H1 (cell line): ENCODE results near the gene THAP10. TPM values are rescaled to one million over a fixed set of nuclear protein-coding genes. Genes with fewer than 3 reads are reported as not detected.

ENCODE experiments used
- CTCF ChIA-PET: fragments of 300-600 bp; sonication (Branson Sonifier 250); formaldehyde crosslinking; loops from one replicate; lab custom pipeline; 2021; ENCODE audit not compliant: partially characterized antibody; lab: Charles Lee
- POLR2A ChIA-PET: fragments of 300-600 bp; sonication (Branson Sonifier 250); formaldehyde crosslinking; loops from one replicate; lab custom pipeline; 2021; ENCODE audit warnings: inconsistent platforms; ENCODE audit not compliant: partially characterized antibody; lab: Charles Lee
- DNase-seq, 2 experiments: peaks; one replicate each; pipeline versions ENCODE4 v3.0.0 to v3.0.0-alpha.2; 2010 to 2022; ENCODE audit warnings: low spot score in 2 of 2, low read depth in 1 of 2, mixed read lengths in 1 of 2
- FAIRE-seq: peaks from 2 replicates; lab custom pipeline; 2011; peaks lifted over from hg19 to GRCh38; lab: Jason Lieb, UNC
- H2AFZ ChIP-seq: 2 replicates; pipeline ENCODE4 v1.8.1; 2012; ENCODE audit warnings: low read length, inconsistent platforms
- H2AK5ac ChIP-seq: 2 replicates; pipeline ENCODE4 v1.6.1; 2013; ENCODE audit warnings: low read depth, low read length
- H2BK120ac ChIP-seq: replicated peaks from 2 replicates; pipeline ENCODE3; 2013; ENCODE audit warnings: low read depth, low read length, inconsistent platforms
- H2BK12ac ChIP-seq: 2 replicates; pipeline ENCODE4 v1.6.1; 2013; ENCODE audit warnings: low read depth, low read length
- H2BK15ac ChIP-seq: 2 replicates; pipeline ENCODE4 v1.6.1; 2013; ENCODE audit warnings: low read length
- H2BK20ac ChIP-seq: 2 replicates; pipeline ENCODE4 v1.6.1; 2013; ENCODE audit warnings: low read length
- H2BK5ac ChIP-seq: 2 replicates; pipeline ENCODE4 v1.6.1; 2013; ENCODE audit warnings: low read depth, low read length
- H3K14ac ChIP-seq: 2 replicates; pipeline ENCODE4 v1.6.1; 2013; ENCODE audit warnings: inconsistent platforms; ENCODE audit not compliant: insufficient read length
- H3K18ac ChIP-seq: 2 replicates; pipeline ENCODE4 v1.6.1; 2013; ENCODE audit warnings: low read length; ENCODE audit errors: extremely low read depth
- H3K23ac ChIP-seq: 2 replicates; pipeline ENCODE4 v1.6.1; 2013; ENCODE audit warnings: inconsistent platforms; ENCODE audit not compliant: insufficient read length
- H3K23me2 ChIP-seq: 2 replicates; pipeline ENCODE4 v1.6.1; 2013; ENCODE audit warnings: low read depth, low read length
- H3K27ac ChIP-seq: 2 replicates; pipeline ENCODE4 v1.6.1; 2011; ENCODE audit warnings: low read depth, low read length, inconsistent platforms
- H3K27me3 ChIP-seq, 4 experiments: replicated peaks in 1 of 4; 1 replicate in 1 of 4; 2 replicates in 3 of 4; pipeline versions ENCODE4 v1.6.1 to v1.8.1; 2011 to 2013; ENCODE audit warnings: low read length in 3 of 4, mild to moderate bottlenecking in 3 of 4, inconsistent platforms in 2 of 4, mixed read lengths in 2 of 4, moderate library complexity in 1 of 4; ENCODE audit not compliant: control insufficient read depth in 3 of 4, insufficient read depth in 3 of 4; ENCODE audit errors: extremely low read depth in 1 of 4
- H3K36me3 ChIP-seq, 4 experiments: 2 replicates each; pipeline versions ENCODE4 v1.6.1 to v1.8.1; 2011 to 2013; ENCODE audit warnings: mild to moderate bottlenecking in 4 of 4, low read length in 3 of 4, moderate library complexity in 2 of 4, control low read depth in 1 of 4, inconsistent platforms in 1 of 4; ENCODE audit not compliant: insufficient read depth in 4 of 4, control insufficient read depth in 2 of 4
- H3K4ac ChIP-seq: replicated peaks from 2 replicates; pipeline ENCODE3; 2013; ENCODE audit warnings: low read length, low read depth, mixed read lengths, inconsistent platforms; ENCODE audit not compliant: insufficient read length
- H3K4me1 ChIP-seq, 4 experiments: replicated peaks in 1 of 4; 1 replicate in 1 of 4; 2 replicates in 3 of 4; pipeline versions ENCODE4 v1.6.1 to v1.8.1; 2011 to 2013; ENCODE audit warnings: low read length in 3 of 4, inconsistent platforms in 2 of 4, mixed read lengths in 1 of 4; ENCODE audit not compliant: insufficient read depth in 4 of 4, control insufficient read depth in 3 of 4
- H3K4me2 ChIP-seq, 2 experiments: 2 replicates each; pipeline versions ENCODE4 v1.6.1 to v1.8.1; 2011 to 2013; ENCODE audit warnings: low read depth in 2 of 2, low read length in 2 of 2, control low read depth in 1 of 2, inconsistent platforms in 1 of 2, mild to moderate bottlenecking in 1 of 2; ENCODE audit not compliant: insufficient read depth in 1 of 2
- H3K4me3 ChIP-seq, 4 experiments: fragments of 200-600, 300-600 bp in 1 of 4; sonication (generic), shearing (Covaris generic), sonication (Bioruptor Twin) in 1 of 4; 2 replicates each; pipeline versions ENCODE4 v1.5.1 to v1.8.1; 2011 to 2016; ENCODE audit warnings: low read length in 4 of 4, low read depth in 3 of 4, control low read depth in 2 of 4, inconsistent platforms in 2 of 4, mild to moderate bottlenecking in 2 of 4, mixed read lengths in 1 of 4, moderate library complexity in 1 of 4; ENCODE audit not compliant: insufficient read depth in 2 of 4; ENCODE audit errors: extremely low read depth in 1 of 4
- H3K56ac ChIP-seq: replicated peaks from 2 replicates; pipeline ENCODE3; 2013; ENCODE audit warnings: low read depth, mild to moderate bottlenecking, mixed read lengths, low read length, inconsistent platforms; ENCODE audit not compliant: insufficient read length
- H3K79me1 ChIP-seq: 2 replicates; pipeline ENCODE4 v1.6.1; 2013; ENCODE audit warnings: low read depth, low read length, control low read depth
- H3K79me2 ChIP-seq, 2 experiments: 2 replicates each; pipeline versions ENCODE4 v1.6.1 to v1.8.1; 2012 to 2013; ENCODE audit warnings: low read length in 2 of 2, mild to moderate bottlenecking in 2 of 2, inconsistent platforms in 1 of 2; ENCODE audit not compliant: insufficient read depth in 2 of 2, control insufficient read depth in 1 of 2
- H3K9ac ChIP-seq, 4 experiments: replicated peaks in 1 of 4; 1 replicate in 1 of 4; 2 replicates in 3 of 4; pipeline versions ENCODE4 v1.6.1 to v1.8.1; 2011 to 2013; ENCODE audit warnings: low read depth in 3 of 4, low read length in 3 of 4, control low read depth in 2 of 4, mild to moderate bottlenecking in 2 of 4, moderate library complexity in 2 of 4, inconsistent platforms in 1 of 4; ENCODE audit errors: extremely low read depth in 1 of 4
- H3K9me3 ChIP-seq, 2 experiments: 2 replicates each; pipeline versions ENCODE4 v1.6.1 to v1.8.1; 2012 to 2013; ENCODE audit warnings: mild to moderate bottlenecking in 2 of 2, moderate library complexity in 2 of 2, control low read depth in 1 of 2, inconsistent platforms in 1 of 2, low read depth in 1 of 2, low read length in 1 of 2, mixed read lengths in 1 of 2; ENCODE audit not compliant: insufficient read depth in 2 of 2
- H4K20me1 ChIP-seq, 2 experiments: replicated peaks in 1 of 2; 2 replicates each; pipeline versions ENCODE3 to v1.8.1; 2011 to 2013; ENCODE audit warnings: inconsistent platforms in 2 of 2, low read length in 2 of 2, mild to moderate bottlenecking in 1 of 2; ENCODE audit not compliant: insufficient read depth in 2 of 2, control insufficient read depth in 1 of 2
- H4K5ac ChIP-seq: 2 replicates; pipeline ENCODE4 v1.6.1; 2013; ENCODE audit warnings: low read length, low read depth, mixed read lengths, inconsistent platforms; ENCODE audit not compliant: insufficient read length
- H4K8ac ChIP-seq: 2 replicates; pipeline ENCODE4 v1.8.0; 2013; ENCODE audit warnings: mild to moderate bottlenecking, moderate library complexity, low read length, inconsistent platforms; ENCODE audit not compliant: insufficient read depth; ENCODE audit errors: extremely low read depth
- H4K91ac ChIP-seq: replicated peaks from 2 replicates; pipeline ENCODE3; 2013; ENCODE audit warnings: low read length, mixed read lengths, inconsistent platforms; ENCODE audit not compliant: insufficient read length
- CREB1 ChIP-seq: IDR thresholded peaks from 2 replicates; pipeline ENCODE4 v1.6.1; 2012; ENCODE audit warnings: inconsistent platforms
- CTBP2 ChIP-seq: IDR thresholded peaks from 2 replicates; pipeline ENCODE4 v1.7.0; 2011; ENCODE audit warnings: borderline replicate concordance, mild to moderate bottlenecking, moderate library complexity, mixed read lengths, low read length; ENCODE audit not compliant: insufficient read depth, insufficient read length
- WGBS, 2 experiments: shearing (Covaris generic) in 1 of 2; methylation state at CpG; one replicate each; pipeline versions ENCODE4 v1.1.6 to v1.1.7; 2013 to 2015; ENCODE audit warnings: low lambda C conversion rate in 2 of 2, mixed read lengths in 2 of 2, inconsistent platforms in 1 of 2, low coverage in 1 of 2, missing lambda C conversion rate in 1 of 2; ENCODE audit not compliant: insufficient replicate concordance in 2 of 2, insufficient coverage in 1 of 2, insufficient read length in 1 of 2; ENCODE audit errors: extremely low coverage in 1 of 2, missing lambda C conversion rate in 1 of 2; 5-methylcytosine and 5-hydroxymethylcytosine counted together
- polyA plus RNA-seq, 7 experiments: library from polyadenylated mRNA; depleted of rRNA in 3 of 7; stranded (reverse) in 5 of 7; unstranded in 2 of 7; fragments of >200 nt in 5 of 7; fragments of 200-250 nt in 2 of 7; gene quantifications; 1 replicate in 5 of 7; 2 replicates in 1 of 7; 4 replicates in 1 of 7; pipeline versions ENCODE4 v1.2.1 to v1.2.3, GENCODE V29; 2011 to 2013; ENCODE audit warnings: missing spikeins in 2 of 7, mixed read lengths in 2 of 7
- total RNA-seq: library from RNA; stranded (reverse); fragmentation: NEBNext Ultra II Directional; extraction: Animal tissue kit (Norgen Biotek cat#: 25700); gene quantifications from 2 replicates; pipeline ENCODE4 v1.2.1, GENCODE V29; 2021

THAP10 gene
- total and polyA plus RNA-seq, 2 of the 8 experiments (the other 6 are each of a cell fraction or from before 2014, with no cell fraction given): 2.8 to 4.5 TPM

GRCh38 chr15:70920981-70921696 is 28.9 kb upstream of the THAP10 start:
- POLR2A ChIA-PET: no interaction called here
- H3K4me3 ChIP-seq: no peak overlapping the region
- H3K9ac ChIP-seq: no peak overlapping the region
- H3K79me2 ChIP-seq: no peaks in the 10 kb centered on the region
- no peak overlapping the region for H2BK20ac ChIP-seq
- no peak overlapping the region for H2BK15ac ChIP-seq
- WGBS, 2 experiments: 94% methylated on average over 1 of the region's 1 CpG; no CpG with 5 or more reads in 1 of the 2 experiments
- H3K4me2 ChIP-seq: no peak overlapping the region
- H3K27ac ChIP-seq: no peak overlapping the region
- TF ChIP-seq CREB1 (no peak), CTBP2 (no peak)
- no peak overlapping the region for H3K56ac ChIP-seq
- no peak overlapping the region for H3K14ac ChIP-seq
- H3K4ac ChIP-seq: no peak overlapping the region
- H3K18ac ChIP-seq: no peak overlapping the region
- H2BK120ac ChIP-seq: no peak overlapping the region
- no peak overlapping the region for H2BK12ac ChIP-seq
- H4K91ac ChIP-seq: no peak overlapping the region
- no peak overlapping the region for H2AK5ac ChIP-seq
- FAIRE-seq: no peak
- H2AFZ ChIP-seq: no peak overlapping the region
- no peaks in the 10 kb centered on the region for H3K79me1 ChIP-seq
- H4K20me1 ChIP-seq: peaks cover 0 to 2% of the 10 kb centered on the region in 2 experiments
- CTCF ChIA-PET: interaction anchor here (0.5 to 1.2 kb wide), 3 partner anchors 15 to 1263 kb away, joined by 3 to 4 read pairs (median 3); no protein-coding TSS in a partner anchor
- H2BK5ac ChIP-seq: no peak overlapping the region
- H3K27me3 ChIP-seq: no peaks in the 10 kb centered on the region
- no peak overlapping the region for H4K8ac ChIP-seq
- no peaks in the 10 kb centered on the region for H3K4me1 ChIP-seq
- no peak overlapping the region for H4K5ac ChIP-seq
- no peak overlapping the region for H3K23ac ChIP-seq
- H3K9me3 ChIP-seq: no peaks in the 10 kb centered on the region
- DNase-seq: no peak
- no peaks in the 10 kb centered on the region for H3K23me2 ChIP-seq
- H3K36me3 ChIP-seq: no peaks in the 10 kb centered on the region
